Measurements from ENCODE around the gene TSHR.
A peak's percentile ranks its signal among the peaks of the same experiment; 100 is the strongest.

DNA sequence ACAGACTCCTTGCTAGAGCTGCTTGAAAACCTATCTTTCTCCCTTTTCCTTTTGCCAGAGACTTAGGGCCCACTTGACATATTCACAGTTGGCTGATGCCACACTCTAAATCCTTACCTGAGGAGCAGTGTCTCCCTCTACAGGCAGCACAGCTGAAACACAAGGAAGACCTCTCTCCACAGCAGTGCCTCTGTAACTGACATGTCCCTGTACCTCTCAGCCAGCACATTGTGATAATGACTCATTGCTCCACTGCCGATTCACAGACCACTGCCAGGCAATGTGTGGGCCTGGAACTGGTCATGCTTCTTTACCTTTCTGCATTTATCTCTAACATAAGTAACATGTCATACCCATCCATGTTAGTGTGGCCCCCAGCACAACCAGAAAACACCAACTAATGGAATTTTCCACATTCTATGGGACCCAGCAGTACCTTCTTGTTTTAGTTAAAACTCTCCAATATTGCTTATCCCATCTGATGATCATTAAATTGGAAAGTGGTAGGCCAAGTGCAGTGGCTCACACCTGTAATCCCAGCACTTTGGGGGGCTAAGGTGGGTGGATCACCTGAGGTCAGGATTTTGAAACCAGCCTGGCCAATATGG, 208.8 kb downstream of the TSHR start:
- TF ChIP-seq, protein P1, sequence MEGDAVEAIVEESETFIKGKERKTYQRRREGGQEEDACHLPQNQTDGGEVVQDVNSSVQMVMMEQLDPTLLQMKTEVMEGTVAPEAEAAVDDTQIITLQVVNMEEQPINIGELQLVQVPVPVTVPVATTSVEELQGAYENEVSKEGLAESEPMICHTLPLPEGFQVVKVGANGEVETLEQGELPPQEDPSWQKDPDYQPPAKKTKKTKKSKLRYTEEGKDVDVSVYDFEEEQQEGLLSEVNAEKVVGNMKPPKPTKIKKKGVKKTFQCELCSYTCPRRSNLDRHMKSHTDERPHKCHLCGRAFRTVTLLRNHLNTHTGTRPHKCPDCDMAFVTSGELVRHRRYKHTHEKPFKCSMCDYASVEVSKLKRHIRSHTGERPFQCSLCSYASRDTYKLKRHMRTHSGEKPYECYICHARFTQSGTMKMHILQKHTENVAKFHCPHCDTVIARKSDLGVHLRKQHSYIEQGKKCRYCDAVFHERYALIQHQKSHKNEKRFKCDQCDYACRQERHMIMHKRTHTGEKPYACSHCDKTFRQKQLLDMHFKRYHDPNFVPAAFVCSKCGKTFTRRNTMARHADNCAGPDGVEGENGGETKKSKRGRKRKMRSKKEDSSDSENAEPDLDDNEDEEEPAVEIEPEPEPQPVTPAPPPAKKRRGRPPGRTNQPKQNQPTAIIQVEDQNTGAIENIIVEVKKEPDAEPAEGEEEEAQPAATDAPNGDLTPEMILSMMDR (IDR thresholded peaks at IDR 0.05): peak; percentile 25 to 36 (median 30)
- no peak for TF ChIP-seq POLR2A (IDR thresholded peaks at IDR 0.05)
- TF ChIP-seq EP300 (IDR thresholded peaks at IDR 0.05; ENCODE audit: low read depth): no peak
